ENCODE measurements around the gene CYB5R3. TPM values are rescaled to one million over a fixed set of nuclear protein-coding genes. Genes with fewer than 3 reads are reported as not detected.
"Not testable (repeated sequence)": the region's sequence is repeated elsewhere in the genome, so short reads cannot be mapped to it uniquely, and the experiment has no call there.

Gene CYB5R3
- total and polyA plus RNA-seq, 4 donors: 90.2 to 265 (median 156) TPM

- H3K4me3 ChIP-seq: no peak overlapping the region
- H3K27me3 ChIP-seq (ENCODE audit: control insufficient read depth in 3 of 3, insufficient read depth in 3 of 3, low read length in 2 of 3): no peaks in the 10 kb centered on the region
- H3K27ac ChIP-seq (ENCODE audit: low read depth in 1 of 2, low read length in 1 of 2): peak overlapping the region; percentile 45 to 80
- peak; percentile 15 for ATAC-seq (ENCODE audit: insufficient read depth, low FRiP score)
- no peaks in the 10 kb centered on the region for H3K9me3 ChIP-seq (ENCODE audit: control insufficient read depth in 4 of 4, insufficient read depth in 3 of 4, low read length in 3 of 4)
- H3K9ac ChIP-seq (ENCODE audit: insufficient read depth in 1 of 2, low read length in 2 of 2): no peak overlapping the region
- peaks cover 0 to 18% (median 5%) of the 10 kb centered on the region in 4 donors for H3K36me3 ChIP-seq (ENCODE audit: control insufficient read depth in 4 of 4, insufficient read depth in 4 of 4, low read length in 4 of 4)
- WGBS, 2 donors: 62 to 76% methylated on average over 11 of the region's 11 CpGs
- DNase-seq: peak in 1 of 3 donors; percentile 50
- no peak for TF ChIP-seq CTCF (IDR thresholded peaks at IDR 0.05; ENCODE audit: control extremely low read depth, extremely low read depth)
- peaks cover 20 to 58% (median 46%) of the 10 kb centered on the region in 5 donors for H3K4me1 ChIP-seq (ENCODE audit: control insufficient read depth in 5 of 5, insufficient read depth in 5 of 5, low read length in 5 of 5)
These were observed 40.3 kb downstream of the CYB5R3 start for GRCh38 chr22:42608823-42609361.

DNA sequence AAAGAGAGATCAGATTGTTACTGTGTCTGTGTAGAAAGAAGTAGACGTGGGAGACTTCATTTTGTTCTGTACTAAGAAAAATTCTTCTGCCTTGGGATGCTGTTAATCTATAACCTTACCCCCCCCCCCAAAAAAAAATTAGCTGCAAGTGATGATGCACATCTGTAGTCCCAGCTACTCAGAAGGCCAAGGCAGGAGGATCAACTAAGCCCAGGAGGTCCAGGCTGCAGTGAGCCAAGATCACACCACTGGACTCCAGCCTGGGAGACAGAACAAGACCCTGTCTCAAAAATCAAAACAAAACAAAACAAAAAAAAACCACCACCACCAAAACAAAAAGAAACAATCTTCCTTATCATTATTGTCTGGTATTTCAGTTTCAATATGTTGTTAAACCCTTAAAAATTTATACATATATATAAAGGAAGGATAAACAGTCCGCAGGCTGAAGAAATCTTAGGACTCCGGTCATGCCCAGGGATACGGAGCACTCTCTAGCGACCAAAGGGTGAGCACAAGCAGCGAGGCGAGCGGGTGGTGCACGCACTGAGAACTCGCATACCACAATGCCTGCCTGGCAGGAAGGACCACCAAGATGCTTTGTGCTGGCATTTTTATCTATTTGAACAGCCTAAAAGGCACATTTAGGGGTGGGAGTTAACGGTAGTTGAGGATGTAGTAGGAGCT, 40.9 kb downstream of the CYB5R3 start:
- H3K36me3 ChIP-seq (ENCODE audit: control insufficient read depth in 4 of 4, insufficient read depth in 4 of 4, low read length in 4 of 4): peaks cover 0 to 18% (median 5%) of the 10 kb centered on the region in 4 donors
- H3K9me3 ChIP-seq (ENCODE audit: control insufficient read depth in 4 of 4, insufficient read depth in 3 of 4, low read length in 3 of 4): no peaks in the 10 kb centered on the region
- WGBS, 2 donors: 69 to 74% methylated on average over 11 of the region's 11 CpGs
- ATAC-seq (ENCODE audit: insufficient read depth, low FRiP score) (no peak), DNase-seq (peak; percentile 77 to 88 (median 87))
- peaks cover 19 to 52% (median 43%) of the 10 kb centered on the region in 5 donors for H3K4me1 ChIP-seq (ENCODE audit: control insufficient read depth in 5 of 5, insufficient read depth in 5 of 5, low read length in 5 of 5)
- H3K4me3 ChIP-seq: no peak overlapping the region
- no peaks in the 10 kb centered on the region for H3K27me3 ChIP-seq (ENCODE audit: control insufficient read depth in 3 of 3, insufficient read depth in 3 of 3, low read length in 2 of 3)
- no peak for TF ChIP-seq CTCF (IDR thresholded peaks at IDR 0.05; ENCODE audit: control extremely low read depth, extremely low read depth)
- no peak overlapping the region for H3K9ac ChIP-seq (ENCODE audit: insufficient read depth in 1 of 2, low read length in 2 of 2)
- peak overlapping the region; percentile 45 to 80 for H3K27ac ChIP-seq (ENCODE audit: low read depth in 1 of 2, low read length in 1 of 2)

GRCh38 chr22:42607641-42608040, 41.6 kb downstream of the CYB5R3 start:
- not testable (repeated sequence) for H3K9me3 ChIP-seq (ENCODE audit: control insufficient read depth in 4 of 4, insufficient read depth in 3 of 4, low read length in 3 of 4); H3K9ac ChIP-seq (ENCODE audit: insufficient read depth in 1 of 2, low read length in 2 of 2); H3K27ac ChIP-seq (ENCODE audit: low read depth in 1 of 2, low read length in 1 of 2); ATAC-seq (ENCODE audit: insufficient read depth, low FRiP score); H3K4me3 ChIP-seq; DNase-seq; H3K27me3 ChIP-seq (ENCODE audit: control insufficient read depth in 3 of 3, insufficient read depth in 3 of 3, low read length in 2 of 3)
- peaks cover 13 to 46% (median 42%) of the 10 kb centered on the region in 5 donors for H3K4me1 ChIP-seq (ENCODE audit: control insufficient read depth in 5 of 5, insufficient read depth in 5 of 5, low read length in 5 of 5)
- H3K36me3 ChIP-seq (ENCODE audit: control insufficient read depth in 4 of 4, insufficient read depth in 4 of 4, low read length in 4 of 4): peaks cover under 1 to 19% (median 8%) of the 10 kb centered on the region in 4 donors
- 90 to 91% methylated on average over 28 to 31 of the region's 31 CpGs for WGBS, 2 donors

- H3K9me3 ChIP-seq (ENCODE audit: control insufficient read depth in 4 of 4, insufficient read depth in 3 of 4, low read length in 3 of 4): peaks cover 0 to 2% (median 0%) of the 10 kb centered on the region in 4 donors
- WGBS, 2 donors: 55 to 73% methylated on average over 3 of the region's 3 CpGs
- DNase-seq: peak in 1 of 3 donors; percentile 32
- peaks cover 12 to 33% (median 23%) of the 10 kb centered on the region in 4 donors for H3K36me3 ChIP-seq (ENCODE audit: control insufficient read depth in 4 of 4, insufficient read depth in 4 of 4, low read length in 4 of 4)
- H3K27me3 ChIP-seq (ENCODE audit: control insufficient read depth in 3 of 3, insufficient read depth in 3 of 3, low read length in 2 of 3): no peaks in the 10 kb centered on the region
- peak overlapping the region in 1 of 2 donors; percentile 9 for H3K27ac ChIP-seq (ENCODE audit: low read depth in 1 of 2, low read length in 1 of 2)
- peaks cover 8 to 24% (median 15%) of the 10 kb centered on the region in 5 donors for H3K4me1 ChIP-seq (ENCODE audit: control insufficient read depth in 5 of 5, insufficient read depth in 5 of 5, low read length in 5 of 5)
- H3K4me3 ChIP-seq: no peak overlapping the region
- no peak for TF ChIP-seq CTCF (IDR thresholded peaks at IDR 0.05; ENCODE audit: control extremely low read depth, extremely low read depth)
- no peak for ATAC-seq (ENCODE audit: insufficient read depth, low FRiP score)
- no peak overlapping the region for H3K9ac ChIP-seq (ENCODE audit: insufficient read depth in 1 of 2, low read length in 2 of 2)
These were observed 44.8 kb downstream of the CYB5R3 start for GRCh38 chr22:42604403-42604802.
